Measurements from ENCODE around the gene FBXO46.
A peak's percentile ranks its signal among the peaks of the same experiment; 100 is the strongest.

The FBXO46 gene

GRCh38 chr19:45773384-45773783 is 42.7 kb upstream of the FBXO46 start:
- no peak for DNase-seq (ENCODE audit: extremely low read depth, low read depth)
- TF ChIP-seq, protein P1, sequence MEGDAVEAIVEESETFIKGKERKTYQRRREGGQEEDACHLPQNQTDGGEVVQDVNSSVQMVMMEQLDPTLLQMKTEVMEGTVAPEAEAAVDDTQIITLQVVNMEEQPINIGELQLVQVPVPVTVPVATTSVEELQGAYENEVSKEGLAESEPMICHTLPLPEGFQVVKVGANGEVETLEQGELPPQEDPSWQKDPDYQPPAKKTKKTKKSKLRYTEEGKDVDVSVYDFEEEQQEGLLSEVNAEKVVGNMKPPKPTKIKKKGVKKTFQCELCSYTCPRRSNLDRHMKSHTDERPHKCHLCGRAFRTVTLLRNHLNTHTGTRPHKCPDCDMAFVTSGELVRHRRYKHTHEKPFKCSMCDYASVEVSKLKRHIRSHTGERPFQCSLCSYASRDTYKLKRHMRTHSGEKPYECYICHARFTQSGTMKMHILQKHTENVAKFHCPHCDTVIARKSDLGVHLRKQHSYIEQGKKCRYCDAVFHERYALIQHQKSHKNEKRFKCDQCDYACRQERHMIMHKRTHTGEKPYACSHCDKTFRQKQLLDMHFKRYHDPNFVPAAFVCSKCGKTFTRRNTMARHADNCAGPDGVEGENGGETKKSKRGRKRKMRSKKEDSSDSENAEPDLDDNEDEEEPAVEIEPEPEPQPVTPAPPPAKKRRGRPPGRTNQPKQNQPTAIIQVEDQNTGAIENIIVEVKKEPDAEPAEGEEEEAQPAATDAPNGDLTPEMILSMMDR (IDR thresholded peaks at IDR 0.05; ENCODE audit: low read depth, low read length), result no peak

- DNase-seq (ENCODE audit: extremely low read depth, low read depth), result no peak
- TF ChIP-seq, protein P1 (IDR thresholded peaks at IDR 0.05; ENCODE audit: low read depth, low read length), result no peak
These were observed 42.2 kb upstream of the FBXO46 start for GRCh38 chr19:45772912-45773311.

GRCh38 chr19:45772130-45772840 is 41.6 kb upstream of the FBXO46 start:
- no peak for DNase-seq (ENCODE audit: extremely low read depth, low read depth)
- TF ChIP-seq, protein P1 (IDR thresholded peaks at IDR 0.05; ENCODE audit: low read depth, low read length), result no peak

- TF ChIP-seq, protein P1 (IDR thresholded peaks at IDR 0.05; ENCODE audit: low read depth, low read length), result no peak
- no peak for DNase-seq (ENCODE audit: extremely low read depth, low read depth)
These were observed 40.7 kb upstream of the FBXO46 start for GRCh38 chr19:45771311-45771933.

DNA sequence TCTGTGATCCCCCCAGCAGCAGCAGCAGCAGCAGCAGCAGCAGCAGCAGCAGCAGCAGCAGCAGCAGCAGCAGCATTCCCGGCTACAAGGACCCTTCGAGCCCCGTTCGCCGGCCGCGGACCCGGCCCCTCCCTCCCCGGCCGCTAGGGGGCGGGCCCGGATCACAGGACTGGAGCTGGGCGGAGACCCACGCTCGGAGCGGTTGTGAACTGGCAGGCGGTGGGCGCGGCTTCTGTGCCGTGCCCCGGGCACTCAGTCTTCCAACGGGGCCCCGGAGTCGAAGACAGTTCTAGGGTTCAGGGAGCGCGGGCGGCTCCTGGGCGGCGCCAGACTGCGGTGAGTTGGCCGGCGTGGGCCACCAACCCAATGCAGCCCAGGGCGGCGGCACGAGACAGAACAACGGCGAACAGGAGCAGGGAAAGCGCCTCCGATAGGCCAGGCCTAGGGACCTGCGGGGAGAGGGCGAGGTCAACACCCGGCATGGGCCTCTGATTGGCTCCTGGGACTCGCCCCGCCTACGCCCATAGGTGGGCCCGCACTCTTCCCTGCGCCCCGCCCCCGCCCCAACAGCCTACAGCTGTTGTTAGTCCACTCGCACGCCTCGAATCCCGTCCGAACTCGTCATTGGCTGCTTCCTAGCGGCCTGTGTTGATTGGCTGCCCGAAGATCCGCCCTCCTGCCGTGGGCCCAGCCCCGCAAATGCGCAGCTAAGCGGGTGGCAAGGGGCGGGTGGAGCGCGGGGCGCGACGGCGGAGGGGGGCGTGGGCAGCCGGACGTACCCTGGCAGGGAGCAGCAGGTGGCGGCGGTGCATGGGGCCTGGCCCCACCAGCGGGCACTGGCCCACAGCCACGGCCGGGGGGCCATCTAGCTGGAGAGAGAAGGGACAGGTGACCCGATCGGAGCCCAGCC is 39.8 kb upstream of the FBXO46 start:
- DNase-seq (ENCODE audit: extremely low read depth, low read depth), result peak; percentile 95
- TF ChIP-seq, protein P1 (IDR thresholded peaks at IDR 0.05; ENCODE audit: low read depth, low read length), result peak; percentile 76

- TF ChIP-seq, protein P1 (IDR thresholded peaks at IDR 0.05; ENCODE audit: low read depth, low read length), result no peak
- DNase-seq (ENCODE audit: extremely low read depth, low read depth), result no peak
These were observed 39.1 kb upstream of the FBXO46 start for GRCh38 chr19:45769821-45770191.
